GM18868 (cell line): ENCODE results near the gene B4GALT7.

ENCODE experiments used
- ATAC-seq: cut with Tn5 transposase; IDR thresholded peaks from one replicate; pipeline ENCODE4 v1.9.1; 2021; ENCODE audit warnings: mild to moderate bottlenecking, moderate library complexity; ENCODE audit not compliant: unreplicated experiment

The B4GALT7 gene

DNA sequence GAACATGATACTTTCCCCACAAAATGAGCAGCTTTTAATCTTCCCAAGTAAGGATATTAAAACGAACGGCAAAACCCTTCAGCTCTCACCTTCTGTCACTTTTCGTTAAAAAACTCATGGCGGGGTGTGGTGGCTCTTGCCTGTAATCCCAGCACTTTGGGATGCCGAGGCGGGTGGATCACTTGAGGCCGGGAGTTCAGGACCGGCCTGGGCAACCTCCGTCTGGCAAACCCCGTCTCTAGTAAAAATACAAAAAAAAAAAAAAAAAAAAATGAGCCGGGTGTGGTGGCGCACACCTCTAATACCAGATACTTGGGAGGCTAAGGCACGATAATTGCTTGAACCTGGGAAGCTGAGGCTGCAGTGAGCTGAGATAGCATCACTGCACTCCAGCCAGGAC, 7.0 kb upstream of the B4GALT7 start:
- ATAC-seq = no peak

DNA sequence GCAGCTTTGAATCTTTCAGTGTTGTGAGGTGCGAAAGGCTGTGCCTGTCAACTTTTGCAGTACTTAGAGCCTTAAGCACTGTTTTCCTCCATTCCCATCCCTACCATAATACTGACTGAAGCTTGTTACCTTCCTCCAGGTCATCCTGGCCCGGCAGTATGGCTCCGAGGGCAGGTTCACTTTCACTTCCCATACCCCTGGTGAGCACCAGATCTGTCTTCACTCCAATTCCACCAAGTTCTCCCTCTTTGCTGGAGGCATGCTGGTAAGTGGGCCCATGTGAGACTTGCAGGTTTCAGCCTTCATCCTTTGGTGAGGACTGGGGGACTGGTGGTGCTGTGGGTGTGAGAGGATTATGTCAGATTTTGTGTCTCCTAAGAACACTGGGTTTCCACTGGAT, 6.4 kb upstream of the B4GALT7 start:
- ATAC-seq = no peak

GRCh38 chr5:177594071-177594470, 5.9 kb upstream of the B4GALT7 start:
- no peak for ATAC-seq

DNA sequence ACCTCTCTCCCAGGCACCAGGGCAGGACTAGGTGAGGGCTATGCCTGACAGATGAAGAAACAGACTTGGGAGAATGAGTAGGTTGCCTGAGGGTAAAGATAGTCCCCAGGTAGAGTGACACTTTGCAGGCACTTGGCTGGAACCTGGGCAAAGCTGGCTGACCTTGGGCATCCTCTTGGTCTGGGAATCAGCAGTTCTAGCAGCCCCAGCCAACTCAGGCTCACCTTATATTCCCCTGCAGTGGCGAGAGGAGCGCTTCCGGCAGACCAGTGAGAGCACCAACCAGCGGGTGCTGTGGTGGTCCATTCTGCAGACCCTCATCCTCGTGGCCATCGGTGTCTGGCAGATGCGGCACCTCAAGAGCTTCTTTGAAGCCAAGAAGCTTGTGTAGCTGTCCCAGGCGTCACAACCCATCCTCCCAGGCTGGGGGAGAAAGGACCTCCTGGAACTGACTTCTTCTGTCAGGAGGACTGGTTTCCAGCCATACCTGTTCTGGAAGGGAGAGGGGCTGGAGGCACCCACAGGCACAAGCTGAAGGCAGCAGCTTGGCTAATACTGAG, 4.8 kb upstream of the B4GALT7 start:
- no peak for ATAC-seq

GRCh38 chr5:177595991-177596774, 3.7 kb upstream of the B4GALT7 start:
- ATAC-seq = no peak

- ATAC-seq = no peak
Observed at GRCh38 chr5:177596775-177597238, 3.1 kb upstream of the B4GALT7 start.

- ATAC-seq = no peak
Observed at GRCh38 chr5:177598477-177598876, 1.5 kb upstream of the B4GALT7 start.

GRCh38 chr5:177600508-177601018, 631 bp downstream of the B4GALT7 start:
- no peak for ATAC-seq

- no peak for ATAC-seq
Observed at GRCh38 chr5:177601126-177601525, 1.2 kb downstream of the B4GALT7 start.

DNA sequence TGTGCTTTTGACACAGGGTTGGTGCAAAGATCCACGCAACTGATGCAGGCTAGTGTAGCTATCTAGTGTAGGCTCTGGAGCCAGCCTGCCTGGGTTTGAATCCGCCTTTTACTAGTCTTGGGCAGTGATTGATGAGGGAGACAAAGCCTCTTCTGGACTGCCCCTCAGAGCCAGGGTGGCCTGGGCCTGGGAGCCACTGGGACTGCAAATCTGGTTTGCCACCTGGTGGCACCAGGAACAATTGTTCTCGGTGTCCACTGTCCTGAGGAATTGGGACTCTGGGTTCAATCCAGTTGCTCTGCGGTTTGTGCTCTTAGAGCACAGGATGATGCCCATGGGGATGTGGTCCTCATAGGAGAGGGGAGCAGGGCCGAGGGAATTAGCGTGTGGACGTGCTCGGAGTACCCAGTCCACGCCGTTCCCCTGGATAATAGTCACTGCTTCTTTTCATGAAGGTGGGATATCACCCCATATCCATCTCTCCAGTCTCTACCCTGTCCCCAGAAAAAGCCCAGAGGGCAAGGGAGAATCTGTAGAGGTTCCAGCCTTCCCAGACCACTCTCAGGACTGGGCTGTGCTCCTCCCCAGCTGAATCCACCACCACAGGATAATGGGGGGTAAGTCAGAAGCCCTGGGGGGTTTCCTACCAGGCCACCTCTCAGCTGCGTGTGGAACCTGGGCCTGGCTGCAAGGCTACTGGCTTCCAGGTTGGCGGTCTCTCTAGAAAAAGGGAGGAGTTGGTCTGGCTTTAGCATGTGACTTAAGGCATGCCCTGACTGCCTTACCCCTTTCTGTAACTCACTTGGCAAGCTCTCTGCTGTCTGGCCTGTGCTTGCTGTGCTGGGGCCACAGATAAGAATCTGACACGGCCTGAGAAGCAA, 1.9 kb downstream of the B4GALT7 start:
- ATAC-seq = no peak

- no peak for ATAC-seq
Observed at GRCh38 chr5:177602458-177602830, 2.5 kb downstream of the B4GALT7 start.

- no peak for ATAC-seq
Observed at GRCh38 chr5:177603631-177604030, 3.7 kb downstream of the B4GALT7 start.

GRCh38 chr5:177604116-177604521, 4.2 kb downstream of the B4GALT7 start:
- ATAC-seq = no peak

- no peak for ATAC-seq
Observed at GRCh38 chr5:177604656-177605055, 4.7 kb downstream of the B4GALT7 start.

DNA sequence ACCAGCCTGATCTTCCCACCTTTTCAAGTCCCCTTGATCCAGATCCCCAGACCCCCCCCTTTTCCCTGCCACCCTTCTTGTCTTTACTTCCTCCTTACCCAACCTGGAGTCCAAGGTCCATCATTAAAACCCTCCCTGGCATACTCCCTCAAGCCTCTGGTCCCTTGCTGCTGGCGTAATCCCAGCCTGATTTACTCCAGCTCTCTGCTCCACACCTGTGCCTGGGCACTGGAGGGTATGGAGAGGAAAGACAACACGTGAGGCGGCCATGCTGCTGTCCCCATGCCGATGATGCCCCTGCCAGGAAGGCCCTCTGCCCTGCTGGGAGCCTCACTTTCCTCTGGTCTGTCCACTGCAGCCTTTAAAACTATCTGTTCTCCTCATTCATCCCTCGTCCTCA, 5.1 kb downstream of the B4GALT7 start:
- no peak for ATAC-seq

- no peak for ATAC-seq
Observed at GRCh38 chr5:177605667-177606066, 5.7 kb downstream of the B4GALT7 start.

- no peak for ATAC-seq
Observed at GRCh38 chr5:177606071-177607051, 6.4 kb downstream of the B4GALT7 start.

- ATAC-seq = no peak
Observed at GRCh38 chr5:177607115-177607451, 7.2 kb downstream of the B4GALT7 start.

DNA sequence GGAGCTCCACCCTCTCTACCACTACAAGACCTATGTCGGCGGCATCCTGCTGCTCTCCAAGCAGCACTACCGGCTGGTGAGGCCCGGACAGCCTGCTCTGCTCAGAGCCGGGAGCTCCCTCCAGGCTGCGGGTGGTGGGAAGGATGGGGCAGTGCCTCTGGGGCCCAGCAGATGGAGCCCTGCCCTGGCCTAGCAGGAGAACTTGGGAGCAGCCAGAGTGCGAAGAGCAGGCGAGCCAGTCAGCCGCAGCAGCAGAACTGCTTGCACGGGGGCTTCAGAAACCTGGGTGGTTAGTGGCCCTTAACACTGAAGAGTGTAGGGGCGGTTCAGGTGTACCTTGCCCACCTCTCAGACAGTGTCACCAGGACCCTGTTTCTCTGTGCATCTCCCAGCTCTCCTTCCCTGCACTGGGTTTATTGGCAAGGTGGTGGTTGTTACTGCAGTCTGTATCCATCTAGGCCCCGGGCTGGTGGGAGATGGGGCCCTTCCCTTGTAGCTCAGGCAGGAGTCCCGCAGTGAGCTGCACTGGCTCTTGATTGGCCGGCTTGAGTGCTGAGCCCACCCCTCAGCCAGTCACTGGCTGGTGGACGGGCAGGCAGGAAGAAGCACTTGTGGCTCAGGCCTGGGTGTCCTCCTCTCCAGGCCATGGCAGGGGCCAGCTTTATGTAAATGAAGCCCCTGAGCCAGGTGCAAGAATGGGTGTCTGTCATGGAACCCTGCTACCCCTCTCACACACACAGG, 7.7 kb downstream of the B4GALT7 start:
- ATAC-seq = no peak
